GM12873 (cell line): Measurements from ENCODE around the gene PDAP1.

Experiments used
- CTCF ChIP-seq: IDR thresholded peaks from 2 replicates; pipeline ENCODE4 v1.5.1; 2012; ENCODE audit warnings: low read depth, mild to moderate bottlenecking, moderate library complexity, low read length, control low read depth; ENCODE audit not compliant: insufficient read depth; ENCODE audit errors: missing control alignments

Gene PDAP1

GRCh38 chr7:99409192-99409572 lies 785 bp upstream of the PDAP1 start:
- no peak for TF ChIP-seq CTCF

- no peak for TF ChIP-seq CTCF
Observed at GRCh38 chr7:99407872-99408378, 472 bp downstream of the PDAP1 start.

- TF ChIP-seq CTCF: peak; percentile 24
Observed at GRCh38 chr7:99406557-99406956, 1.8 kb downstream of the PDAP1 start.

- no peak for TF ChIP-seq CTCF
Observed at GRCh38 chr7:99404977-99405320, 3.4 kb downstream of the PDAP1 start.

- no peak for TF ChIP-seq CTCF
Observed at GRCh38 chr7:99404235-99404976, 4.0 kb downstream of the PDAP1 start.

GRCh38 chr7:99403764-99404163 lies 4.6 kb downstream of the PDAP1 start:
- no peak for TF ChIP-seq CTCF

- no peak for TF ChIP-seq CTCF
Observed at GRCh38 chr7:99402854-99403253, 5.5 kb downstream of the PDAP1 start.
